ENCODE data around the gene SLC30A4. TPM values are rescaled to one million over a fixed set of nuclear protein-coding genes. Genes with fewer than 3 reads are reported as not detected.
"Not testable (repeated sequence)": the region's sequence is repeated elsewhere in the genome, so short reads cannot be mapped to it uniquely, and the experiment has no call there.

Gene SLC30A4
- total RNA-seq, 4 donors from 2014 or later, result 7.2 to 27.0 (median 11.3) TPM

- H3K27ac ChIP-seq, result no peak overlapping the region
- H3K36me3 ChIP-seq, result no peaks in the 10 kb centered on the region
- TF ChIP-seq CTCF (IDR thresholded peaks at IDR 0.05), result no peak
- no peak for TF ChIP-seq POLR2A (IDR thresholded peaks at IDR 0.05)
- no peaks in the 10 kb centered on the region for H3K9me3 ChIP-seq
- intact Hi-C loops (cut with DNase I; ENCODE audit: low total_unique reads), result no loop called here
- H3K4me3 ChIP-seq, result no peak overlapping the region
- no peak for DNase-seq
- H3K27me3 ChIP-seq, result no peaks in the 10 kb centered on the region
- H3K4me1 ChIP-seq, result no peaks in the 10 kb centered on the region
These were observed 18.0 kb upstream of the SLC30A4 start for GRCh38 chr15:45540531-45540930.

GRCh38 chr15:45539680-45540079, 17.1 kb upstream of the SLC30A4 start:
- Histone ChIP-seq H3K27me3 (no peaks in the 10 kb centered on the region), H3K4me1 (no peaks in the 10 kb centered on the region), H3K27ac (no peak overlapping the region), H3K36me3 (no peaks in the 10 kb centered on the region), H3K4me3 (no peak overlapping the region), H3K9me3 (no peaks in the 10 kb centered on the region)
- intact Hi-C loops (cut with DNase I; ENCODE audit: low total_unique reads), result no loop called here
- DNase-seq, result no peak
- TF ChIP-seq CTCF (IDR thresholded peaks at IDR 0.05) (no peak), POLR2A (IDR thresholded peaks at IDR 0.05) (no peak)

GRCh38 chr15:45536934-45537333, 14.4 kb upstream of the SLC30A4 start:
- no peaks in the 10 kb centered on the region for H3K36me3 ChIP-seq
- no peaks in the 10 kb centered on the region for H3K4me1 ChIP-seq
- no peak overlapping the region for H3K4me3 ChIP-seq
- intact Hi-C loops (cut with DNase I; ENCODE audit: low total_unique reads), result no loop called here
- TF ChIP-seq POLR2A (IDR thresholded peaks at IDR 0.05), result no peak
- no peak for TF ChIP-seq CTCF (IDR thresholded peaks at IDR 0.05)
- no peak overlapping the region for H3K27ac ChIP-seq
- no peak for DNase-seq
- no peaks in the 10 kb centered on the region for H3K27me3 ChIP-seq
- H3K9me3 ChIP-seq, result no peaks in the 10 kb centered on the region

- Histone ChIP-seq H3K4me1 (no peaks in the 10 kb centered on the region), H3K4me3 (no peak overlapping the region), H3K27ac (no peak overlapping the region), H3K36me3 (no peaks in the 10 kb centered on the region), H3K9me3 (no peaks in the 10 kb centered on the region), H3K27me3 (no peaks in the 10 kb centered on the region)
- no peak for DNase-seq
- intact Hi-C loops (cut with DNase I; ENCODE audit: low total_unique reads), result no loop called here
- TF ChIP-seq POLR2A (IDR thresholded peaks at IDR 0.05), result no peak
- TF ChIP-seq CTCF (IDR thresholded peaks at IDR 0.05), result no peak
These were observed 13.0 kb upstream of the SLC30A4 start for GRCh38 chr15:45535486-45536042.

DNA sequence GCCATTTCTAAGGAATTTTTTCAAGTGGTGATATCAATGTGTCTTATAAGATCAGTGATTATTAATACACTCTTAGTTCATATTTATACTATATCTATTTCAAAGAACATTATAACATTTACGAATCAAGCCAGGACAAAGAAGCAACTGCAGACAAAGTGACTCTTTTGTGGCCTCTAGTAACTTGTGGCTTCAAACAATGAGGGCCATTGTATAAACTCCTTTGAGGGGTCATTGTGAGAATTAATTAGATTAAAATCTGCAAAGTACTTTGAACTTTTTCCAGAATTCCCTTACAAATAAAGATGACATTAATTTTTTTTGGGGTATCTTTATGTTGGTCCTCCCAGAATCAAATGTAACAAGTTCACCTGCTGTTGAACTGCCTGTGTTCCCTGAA, 12.3 kb upstream of the SLC30A4 start:
- no peak overlapping the region for H3K4me3 ChIP-seq
- H3K27ac ChIP-seq, result no peak overlapping the region
- H3K36me3 ChIP-seq, result no peaks in the 10 kb centered on the region
- H3K4me1 ChIP-seq, result no peaks in the 10 kb centered on the region
- H3K9me3 ChIP-seq, result no peaks in the 10 kb centered on the region
- intact Hi-C loops (cut with DNase I; ENCODE audit: low total_unique reads), result no loop called here
- no peak for DNase-seq
- no peaks in the 10 kb centered on the region for H3K27me3 ChIP-seq
- TF ChIP-seq POLR2A (IDR thresholded peaks at IDR 0.05) (no peak), CTCF (IDR thresholded peaks at IDR 0.05) (no peak)

GRCh38 chr15:45532892-45533291, 10.3 kb upstream of the SLC30A4 start:
- intact Hi-C loops (cut with DNase I; ENCODE audit: low total_unique reads); H3K27ac ChIP-seq; H3K4me3 ChIP-seq; H3K27me3 ChIP-seq; H3K36me3 ChIP-seq; DNase-seq; H3K9me3 ChIP-seq; H3K4me1 ChIP-seq: not testable (repeated sequence)

Measured in uterus (tissue), 4 donors.